T follicular helper cell (primary cell): ENCODE results near the gene SUMO2.

ENCODE experiments used
- DNase-seq: peaks from one replicate; pipeline ENCODE4 v3.0.0-alpha.2; 2020; ENCODE audit warnings: low read depth

The SUMO2 gene

DNA sequence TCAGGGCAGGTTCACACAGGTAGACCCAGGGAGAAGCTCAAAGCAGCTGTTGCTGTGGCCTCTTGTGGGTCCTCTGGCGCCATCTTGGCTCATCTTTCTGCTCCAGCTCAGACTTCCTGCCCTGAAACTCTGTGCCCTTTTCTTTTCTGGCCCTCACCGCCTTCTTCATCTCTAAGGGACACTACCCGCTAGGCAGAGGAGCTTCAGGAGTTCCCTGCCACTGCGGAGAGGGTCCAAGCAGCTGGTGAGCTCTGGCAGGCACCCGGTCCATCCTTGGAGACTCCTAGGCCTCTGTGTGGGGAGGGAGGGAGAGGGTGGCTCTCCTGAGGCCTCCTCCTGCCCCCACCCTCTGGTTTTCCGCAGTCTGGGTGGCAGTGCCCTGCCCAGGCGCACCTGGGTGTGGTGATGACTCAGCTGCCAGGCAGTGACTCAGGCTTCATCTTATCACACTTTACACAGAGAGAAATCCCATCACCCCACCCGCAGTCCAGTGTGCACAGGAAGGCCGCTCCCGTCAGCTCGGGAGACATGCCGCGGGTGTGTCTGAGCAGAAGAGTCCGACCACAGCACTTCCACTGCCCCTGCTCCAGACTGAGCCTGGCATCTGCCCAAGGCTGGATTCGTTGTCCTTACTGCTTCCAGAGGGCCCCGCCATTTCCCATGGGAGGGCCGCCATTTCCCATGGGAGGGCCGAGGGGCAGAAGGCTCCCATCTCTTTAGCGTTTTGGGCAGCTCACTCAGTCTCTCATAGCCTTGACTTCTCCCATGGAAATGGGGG is 58.5 kb downstream of the SUMO2 start:
- DNase-seq, result no peak

DNA sequence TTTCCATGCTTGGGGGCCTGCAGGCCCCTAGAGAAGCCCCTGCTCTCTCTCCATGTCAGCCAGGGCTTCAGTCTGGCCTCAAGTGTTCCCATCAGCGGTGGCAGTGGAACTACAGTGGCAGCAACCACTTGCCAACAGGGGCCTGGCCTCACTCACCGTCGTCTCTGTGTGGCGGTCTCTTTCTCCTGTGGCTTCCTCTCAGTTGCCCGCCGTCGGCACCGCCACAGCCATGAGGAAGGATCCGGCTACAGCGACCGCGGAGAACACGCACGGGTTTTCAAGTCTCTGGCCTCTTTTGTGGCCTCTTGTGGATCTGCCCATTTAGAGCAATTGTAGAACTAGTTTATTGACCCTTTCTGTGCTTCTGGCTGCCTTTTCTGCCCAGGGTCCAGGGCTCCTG is 64.5 kb downstream of the SUMO2 start:
- DNase-seq, result no peak

DNA sequence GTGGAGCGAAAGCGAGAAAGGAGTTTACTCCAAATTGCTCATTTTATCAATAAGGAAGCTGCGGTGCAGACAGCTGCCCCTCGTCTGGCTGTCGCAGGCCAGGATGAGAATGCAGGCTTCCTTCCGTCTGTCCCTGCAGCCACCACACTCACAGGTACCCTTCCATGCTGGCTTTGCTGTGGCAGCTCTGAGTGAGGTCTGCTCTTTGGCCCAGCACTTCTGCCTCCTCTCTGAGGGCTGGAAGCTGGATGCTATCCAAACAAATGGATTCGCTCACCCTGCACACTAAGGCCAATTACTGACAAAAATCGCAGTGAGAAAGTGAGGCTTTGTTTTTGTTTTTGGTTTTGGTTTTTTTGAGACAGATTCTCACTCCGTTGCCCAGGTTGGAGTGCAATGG is 66.0 kb downstream of the SUMO2 start:
- DNase-seq, result no peak
